ENCODE measurements around the gene PCK1. TPM values are rescaled to one million over a fixed set of nuclear protein-coding genes. Genes with fewer than 3 reads are reported as not detected.
A peak's percentile ranks its signal among the peaks of the same experiment; 100 is the strongest.

PCK1 gene
- total RNA-seq, 1 experiment from 2014 or later, result not detected

GRCh38 chr20:57579331-57579897 is 18.5 kb downstream of the PCK1 start:
- H3K27me3 Mint-ChIP-seq (ENCODE audit: low read depth), result peaks cover 12% of the 10 kb centered on the region
- no CpG with 5 or more reads among the region's 11 CpGs for WGBS (ENCODE audit: extremely low coverage, insufficient read length, low lambda C conversion rate)
- H2BK12ac ChIP-seq (ENCODE audit: insufficient read length, low read depth, low read length), result no peak overlapping the region

More at GRCh38 chr20:57579331-57579897, 18.5 kb downstream of the PCK1 start:
- H3K36me3 Mint-ChIP-seq (ENCODE audit: insufficient read depth in 1 of 3, low read depth in 3 of 3), result no peaks in the 10 kb centered on the region
- Histone ChIP-seq H3K4me1 (ENCODE audit: insufficient read depth, low read length) (no peaks in the 10 kb centered on the region), H3K56ac (ENCODE audit: insufficient read length, low read depth, low read length) (no peak overlapping the region), H3K79me2 (ENCODE audit: insufficient read depth, low read length) (no peaks in the 10 kb centered on the region), H2AFZ (ENCODE audit: low read length) (no peak overlapping the region), H3K23me2 (ENCODE audit: insufficient read length, low read depth, low read length, poor library complexity, severe bottlenecking) (no peaks in the 10 kb centered on the region), H3K14ac (ENCODE audit: insufficient read depth, low read length) (no peak overlapping the region), H3K27me3 (ENCODE audit: insufficient read depth, low read length) (no peaks in the 10 kb centered on the region; the same call in 1 of the 2 replicates), H3K9ac (ENCODE audit: extremely low read depth, insufficient read length, low read length) (no peak overlapping the region), H4K5ac (ENCODE audit: insufficient read length, low read depth, low read length) (no peak overlapping the region), H4K20me1 (ENCODE audit: control insufficient read depth, insufficient read depth, insufficient read length) (no peaks in the 10 kb centered on the region), H2BK120ac (ENCODE audit: low read depth, low read length, poor library complexity, severe bottlenecking) (no peak overlapping the region), H3K4ac (ENCODE audit: low read depth, low read length) (no peak overlapping the region), H3K79me1 (ENCODE audit: insufficient read depth, low read depth, low read length, poor library complexity, severe bottlenecking) (no peaks in the 10 kb centered on the region), H3T11ph (ENCODE audit: low read length) (no peak overlapping the region), H3K9me3 (ENCODE audit: control insufficient read depth, low read depth, low read length) (no peaks in the 10 kb centered on the region), H2BK5ac (ENCODE audit: insufficient read length, low read length) (no peak overlapping the region), H3K23ac (ENCODE audit: insufficient read length, low read depth, low read length) (no peak overlapping the region), H3K4me2 (ENCODE audit: insufficient read depth, insufficient read length, low read length) (no peak overlapping the region), H2BK20ac (ENCODE audit: low read depth, low read length, poor library complexity, severe bottlenecking) (no peak overlapping the region), H2BK15ac (ENCODE audit: low read depth, low read length) (no peak overlapping the region), H4K91ac (ENCODE audit: insufficient read length, low read depth, low read length) (no peak overlapping the region), H4K8ac (replicated peaks; ENCODE audit: insufficient read length, low read depth, low read length) (no peak overlapping the region), H2AK5ac (ENCODE audit: insufficient read length, low read length) (no peak overlapping the region), H3K18ac (ENCODE audit: insufficient read length, low read depth, low read length) (no peak overlapping the region), H3K27ac (ENCODE audit: insufficient read length, low read depth, low read length) (no peak overlapping the region)
- no peak for DNase-seq
- H3K4me3 Mint-ChIP-seq, result no peak overlapping the region
- peak overlapping the region in 1 of 3 experiments; percentile 42; a peak in 2 of 7 replicates for H3K27ac Mint-ChIP-seq
- no peak for TF ChIP-seq CTCF (conservative IDR thresholded peaks at IDR 0.05)
- H3K9me3 Mint-ChIP-seq, result no peaks in the 10 kb centered on the region; a peak in 1 of 5 replicates
- peaks cover 15 to 24% of the 10 kb centered on the region in 2 experiments for H3K4me1 Mint-ChIP-seq

Data from H9 (cell line).